Fibroblast of villous mesenchyme (primary cell): Measurements from ENCODE around the gene WDR86. TPM values are rescaled to one million over a fixed set of nuclear protein-coding genes. Genes with fewer than 3 reads are reported as not detected.

Experiments
- DNase-seq: peaks from one replicate; pipeline ENCODE4 v3.0.0-alpha.2; 2010; ENCODE audit warnings: low read depth
- H3K4me3 ChIP-seq: 2 replicates; pipeline ENCODE4 v1.5.1; 2011; ENCODE audit warnings: low read depth, mild to moderate bottlenecking, low read length
- CTCF ChIP-seq: IDR thresholded peaks from 2 replicates; pipeline ENCODE4 v1.5.1; 2012; ENCODE audit warnings: low read depth, mild to moderate bottlenecking, low read length; ENCODE audit not compliant: insufficient read depth
- total RNA-seq: library from RNA; depleted of rRNA; stranded (reverse); fragments of >200 nt; gene quantifications from 2 replicates; pipeline ENCODE4 v1.2.3, GENCODE V29; 2012

Gene WDR86
- total RNA-seq: 0.32 and 1.3 TPM in 2 replicates

- DNase-seq: no peak
- H3K4me3 ChIP-seq: peak within 1 kb of the TSS; percentile 76
- TF ChIP-seq CTCF: no peak
Measured at GRCh38 chr7:151409667-151410404, at the start of gene WDR86. Gene WDR86, minus strand, starts transcription at chr7:151410038. Its CDS starts 449 bp downstream, at chr7:151409589.

GRCh38 chr7:151457534-151457933, 47.7 kb upstream of the WDR86 start:
- no peak for DNase-seq
- TF ChIP-seq CTCF: no peak
- H3K4me3 ChIP-seq: no peak overlapping the region

GRCh38 chr7:151456782-151457181, 46.9 kb upstream of the WDR86 start:
- TF ChIP-seq CTCF: no peak
- no peak for DNase-seq
- H3K4me3 ChIP-seq: no peak overlapping the region

- TF ChIP-seq CTCF: no peak
- H3K4me3 ChIP-seq: no peak overlapping the region
- no peak for DNase-seq
Measured at GRCh38 chr7:151456276-151456675, 46.4 kb upstream of the WDR86 start.

- DNase-seq: no peak
- TF ChIP-seq CTCF: no peak
Measured at GRCh38 chr7:151455690-151456089, 45.9 kb upstream of the WDR86 start.

GRCh38 chr7:151454932-151455530, 45.2 kb upstream of the WDR86 start:
- TF ChIP-seq CTCF: no peak

More at GRCh38 chr7:151455690-151456089, 45.9 kb upstream of the WDR86 start:
- H3K4me3 ChIP-seq: no peak overlapping the region

More at GRCh38 chr7:151454932-151455530, 45.2 kb upstream of the WDR86 start:
- DNase-seq: no peak
- no peak overlapping the region for H3K4me3 ChIP-seq
